Neural progenitor cell (in vitro differentiated cells): ENCODE results near the gene NAPEPLD. TPM values are rescaled to one million over a fixed set of nuclear protein-coding genes. Genes with fewer than 3 reads are reported as not detected.
"Not testable (repeated sequence)": the region's sequence is repeated elsewhere in the genome, so short reads cannot be mapped to it uniquely, and the experiment has no call there.

Experiments
- DNase-seq: peaks from one replicate; pipeline ENCODE4 v3.0.0-alpha.2; 2016; ENCODE audit warnings: low spot score
- H2AFZ ChIP-seq: fragments of 200-600 bp; sonication (generic); replicated peaks from 2 replicates; pipeline ENCODE4 v1.6.1; 2016; ENCODE audit warnings: antibody characterized with exemption
- H3F3A ChIP-seq: fragments of 200-600 bp; sonication (generic); 2 replicates; pipeline ENCODE4 v1.6.1; 2016; ENCODE audit warnings: antibody characterized with exemption, low read depth
- H3K27ac ChIP-seq: fragments of 200-600 bp; sonication (generic); 2 replicates; pipeline ENCODE4 v1.5.1; 2016; ENCODE audit warnings: mild to moderate bottlenecking
- H3K27me3 ChIP-seq: fragments of 200-600 bp; sonication (generic); 2 replicates; pipeline ENCODE4 v1.6.1; 2016; ENCODE audit warnings: mild to moderate bottlenecking, moderate library complexity
- H3K36me3 ChIP-seq: fragments of 200-600 bp; sonication (generic); 2 replicates; pipeline ENCODE4 v1.5.1; 2016
- H3K4me1 ChIP-seq: fragments of 200-600 bp; sonication (generic); 2 replicates; pipeline ENCODE4 v1.6.1; 2016; ENCODE audit warnings: mixed run types
- H3K4me2 ChIP-seq: fragments of 200-600 bp; sonication (generic); 2 replicates; pipeline ENCODE4 v1.6.1; 2016
- H3K4me3 ChIP-seq: fragments of 200-600 bp; sonication (generic); 2 replicates; pipeline ENCODE4 v1.5.1; 2016
- H3K79me2 ChIP-seq: fragments of 200-600 bp; sonication (generic); 2 replicates; pipeline ENCODE4 v1.6.1; 2016; ENCODE audit warnings: low read depth
- H3K9ac ChIP-seq: fragments of 200-600 bp; sonication (generic); 2 replicates; pipeline ENCODE4 v1.6.1; 2016
- H3K9me3 ChIP-seq: fragments of 200-600 bp; sonication (generic); 2 replicates; pipeline ENCODE4 v1.5.1; 2016; ENCODE audit warnings: low read depth
- H4K20me1 ChIP-seq: fragments of 200-600 bp; sonication (generic); 2 replicates; pipeline ENCODE4 v1.6.1; 2016; ENCODE audit warnings: low read depth
- H3K27ac Mint-ChIP-seq: 3 replicates; pipeline ENCODE4 v1.8.0; 2021; ENCODE audit warnings: mixed read lengths
- H3K27me3 Mint-ChIP-seq: 2 replicates; pipeline ENCODE4 v1.8.0; 2022; ENCODE audit warnings: low read depth, mild to moderate bottlenecking, inconsistent platforms, moderate library complexity, mixed read lengths; ENCODE audit not compliant: insufficient read depth
- H3K36me3 Mint-ChIP-seq: 3 replicates; pipeline ENCODE4 v1.8.0; 2021; ENCODE audit warnings: mixed read lengths
- H3K4me1 Mint-ChIP-seq: 3 replicates; pipeline ENCODE4 v1.8.0; 2021; ENCODE audit warnings: mixed read lengths
- H3K4me3 Mint-ChIP-seq: 3 replicates; pipeline ENCODE4 v1.8.0; 2021; ENCODE audit warnings: mild to moderate bottlenecking, moderate library complexity, mixed read lengths
- H3K9me3 Mint-ChIP-seq: 3 replicates; pipeline ENCODE4 v1.8.0; 2020; ENCODE audit warnings: mixed read lengths
- EZH2 ChIP-seq: fragments of 200-600 bp; sonication (generic); IDR thresholded peaks from 2 replicates; pipeline ENCODE4 v1.6.1; 2017; ENCODE audit warnings: antibody characterized with exemption, mild to moderate bottlenecking, moderate library complexity
- EZH2phosphoT487 ChIP-seq: fragments of 200-600 bp; sonication (generic); IDR thresholded peaks from 2 replicates; pipeline ENCODE4 v1.6.1; 2017; ENCODE audit warnings: antibody characterized with exemption
- total RNA-seq: library from RNA; depleted of rRNA; stranded (reverse); fragments of >200 nt; gene quantifications from 2 replicates; pipeline ENCODE4 v1.2.3, GENCODE V29; 2015; ENCODE audit warnings: low replicate concordance
- TF ChIP-seq, protein P1 (sequence below): fragments of 200-600 bp; sonication (generic); IDR thresholded peaks from 2 replicates; pipeline ENCODE4 v1.5.1; 2017; ENCODE audit warnings: antibody characterized with exemption, mild to moderate bottlenecking

Gene NAPEPLD
- total RNA-seq, 1 donor from 2014 or later: 13.3 TPM

DNA sequence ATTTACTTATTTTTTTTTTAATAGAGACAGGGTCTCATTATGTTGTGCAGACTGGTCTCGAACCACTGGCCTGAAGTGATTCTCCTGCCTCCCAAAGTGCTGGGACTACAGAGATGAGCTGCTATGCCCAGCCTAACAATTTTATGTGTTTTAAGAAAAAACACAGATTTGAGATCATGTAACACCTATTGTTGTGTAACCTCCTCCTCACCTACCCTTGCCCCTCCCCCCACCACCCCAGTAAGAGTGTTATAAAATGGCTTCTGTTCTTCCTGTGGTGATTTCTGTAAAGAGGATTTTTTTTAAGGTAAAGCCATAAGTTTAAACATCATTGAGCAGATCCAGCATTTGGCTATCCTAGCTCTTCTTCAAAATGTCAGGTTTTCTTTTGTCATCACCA is 66.4 kb downstream of the NAPEPLD start:
- peaks cover 2% of the 10 kb centered on the region for H3K4me1 Mint-ChIP-seq
- Histone ChIP-seq H3K27ac (no peak overlapping the region), H3K4me2 (no peak overlapping the region), H3K79me2 (peaks cover 56% of the 10 kb centered on the region), H3F3A (no peaks in the 10 kb centered on the region), H3K27me3 (no peaks in the 10 kb centered on the region), H3K4me3 (no peak overlapping the region), H3K36me3 (no peaks in the 10 kb centered on the region), H3K4me1 (no peaks in the 10 kb centered on the region), H4K20me1 (no peaks in the 10 kb centered on the region), H3K9me3 (no peaks in the 10 kb centered on the region), H2AFZ (no peak overlapping the region), H3K9ac (no peak overlapping the region)
- peaks cover 8% of the 10 kb centered on the region for H3K36me3 Mint-ChIP-seq
- H3K27me3 Mint-ChIP-seq: no peaks in the 10 kb centered on the region
- H3K4me3 Mint-ChIP-seq: no peak overlapping the region
- H3K27ac Mint-ChIP-seq: no peak overlapping the region
- H3K9me3 Mint-ChIP-seq: no peaks in the 10 kb centered on the region
- TF ChIP-seq EZH2 (no peak), EZH2phosphoT487 (no peak)
- TF ChIP-seq, protein P1, sequence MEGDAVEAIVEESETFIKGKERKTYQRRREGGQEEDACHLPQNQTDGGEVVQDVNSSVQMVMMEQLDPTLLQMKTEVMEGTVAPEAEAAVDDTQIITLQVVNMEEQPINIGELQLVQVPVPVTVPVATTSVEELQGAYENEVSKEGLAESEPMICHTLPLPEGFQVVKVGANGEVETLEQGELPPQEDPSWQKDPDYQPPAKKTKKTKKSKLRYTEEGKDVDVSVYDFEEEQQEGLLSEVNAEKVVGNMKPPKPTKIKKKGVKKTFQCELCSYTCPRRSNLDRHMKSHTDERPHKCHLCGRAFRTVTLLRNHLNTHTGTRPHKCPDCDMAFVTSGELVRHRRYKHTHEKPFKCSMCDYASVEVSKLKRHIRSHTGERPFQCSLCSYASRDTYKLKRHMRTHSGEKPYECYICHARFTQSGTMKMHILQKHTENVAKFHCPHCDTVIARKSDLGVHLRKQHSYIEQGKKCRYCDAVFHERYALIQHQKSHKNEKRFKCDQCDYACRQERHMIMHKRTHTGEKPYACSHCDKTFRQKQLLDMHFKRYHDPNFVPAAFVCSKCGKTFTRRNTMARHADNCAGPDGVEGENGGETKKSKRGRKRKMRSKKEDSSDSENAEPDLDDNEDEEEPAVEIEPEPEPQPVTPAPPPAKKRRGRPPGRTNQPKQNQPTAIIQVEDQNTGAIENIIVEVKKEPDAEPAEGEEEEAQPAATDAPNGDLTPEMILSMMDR: no peak
- no peak for DNase-seq

DNA sequence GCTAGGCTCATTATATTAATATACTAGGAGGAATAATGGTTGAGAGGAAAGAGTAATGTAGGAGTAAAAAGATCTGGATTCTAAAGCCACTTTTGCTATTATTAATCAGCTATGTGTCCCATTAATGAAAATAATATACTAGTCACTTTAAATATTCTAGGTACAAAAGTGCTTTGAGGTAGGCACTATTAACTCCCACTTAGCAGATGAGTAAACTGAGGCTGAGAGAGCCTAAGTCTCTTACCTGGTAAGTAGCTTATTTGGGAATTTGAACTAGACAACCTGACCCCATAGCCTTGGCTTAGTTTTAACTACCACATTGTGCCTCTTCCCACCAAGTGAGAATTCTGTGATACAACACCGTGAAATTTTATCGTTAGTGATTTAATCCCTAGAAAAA is 68.0 kb downstream of the NAPEPLD start:
- H3K4me2 ChIP-seq: no peak overlapping the region
- Mint-ChIP-seq H3K36me3 (peaks cover 6% of the 10 kb centered on the region), H3K4me1 (peaks cover 7% of the 10 kb centered on the region), H3K27me3 (no peaks in the 10 kb centered on the region), H3K9me3 (no peaks in the 10 kb centered on the region), H3K4me3 (no peak overlapping the region), H3K27ac (no peak overlapping the region)
- H3F3A ChIP-seq: peaks cover 2% of the 10 kb centered on the region
- H3K79me2 ChIP-seq: peaks cover 72% of the 10 kb centered on the region
- no peak overlapping the region for H2AFZ ChIP-seq
- H3K4me1 ChIP-seq: peaks cover 5% of the 10 kb centered on the region
- no peak overlapping the region for H3K9ac ChIP-seq
- H3K27ac ChIP-seq: no peak overlapping the region
- no peaks in the 10 kb centered on the region for H3K27me3 ChIP-seq
- no peaks in the 10 kb centered on the region for H3K36me3 ChIP-seq
- DNase-seq: no peak
- TF ChIP-seq, protein P1: no peak
- no peak for TF ChIP-seq EZH2phosphoT487
- TF ChIP-seq EZH2: no peak
- no peaks in the 10 kb centered on the region for H3K9me3 ChIP-seq
- no peak overlapping the region for H3K4me3 ChIP-seq
- H4K20me1 ChIP-seq: peaks cover 3% of the 10 kb centered on the region

DNA sequence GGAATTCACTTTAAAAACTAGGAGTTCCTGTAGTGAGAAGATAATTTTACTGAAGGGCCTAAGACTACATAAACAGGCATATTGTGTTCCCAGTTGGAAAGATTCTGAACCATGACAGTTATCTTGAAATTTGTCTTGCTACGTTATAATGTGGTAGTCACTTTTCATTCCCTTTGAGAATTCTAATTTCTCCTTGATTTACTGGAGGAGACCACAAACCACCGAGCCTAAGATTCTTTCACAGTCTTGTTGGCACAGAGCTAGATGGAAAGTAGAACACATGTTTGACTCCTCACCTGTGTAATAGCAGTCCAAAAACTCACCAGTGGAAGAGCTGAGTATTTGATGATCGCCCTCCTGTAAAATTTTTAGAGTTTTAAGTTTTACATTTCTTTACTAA is 69.1 kb downstream of the NAPEPLD start:
- H3K4me3 ChIP-seq: no peak overlapping the region
- H3K4me3 Mint-ChIP-seq: no peak overlapping the region
- H3K9me3 Mint-ChIP-seq: no peaks in the 10 kb centered on the region
- peaks cover 13% of the 10 kb centered on the region for H3K4me1 Mint-ChIP-seq
- no peak overlapping the region for H3K27ac ChIP-seq
- no peaks in the 10 kb centered on the region for H3K9me3 ChIP-seq
- no peak for TF ChIP-seq EZH2
- TF ChIP-seq, protein P1: no peak
- TF ChIP-seq EZH2phosphoT487: no peak
- peaks cover 3% of the 10 kb centered on the region for H3K27me3 Mint-ChIP-seq
- H3K9ac ChIP-seq: no peak overlapping the region
- H3K4me1 ChIP-seq: peaks cover 6% of the 10 kb centered on the region
- H3K79me2 ChIP-seq: peaks cover 76% of the 10 kb centered on the region
- no peaks in the 10 kb centered on the region for H3K27me3 ChIP-seq
- H3K36me3 ChIP-seq: no peaks in the 10 kb centered on the region
- H3K4me2 ChIP-seq: no peak overlapping the region
- H3F3A ChIP-seq: peaks cover 11% of the 10 kb centered on the region
- H4K20me1 ChIP-seq: peaks cover 3% of the 10 kb centered on the region
- no peak for DNase-seq
- no peak overlapping the region for H2AFZ ChIP-seq
- H3K36me3 Mint-ChIP-seq: peaks cover 6% of the 10 kb centered on the region
- H3K27ac Mint-ChIP-seq: no peak overlapping the region

DNA sequence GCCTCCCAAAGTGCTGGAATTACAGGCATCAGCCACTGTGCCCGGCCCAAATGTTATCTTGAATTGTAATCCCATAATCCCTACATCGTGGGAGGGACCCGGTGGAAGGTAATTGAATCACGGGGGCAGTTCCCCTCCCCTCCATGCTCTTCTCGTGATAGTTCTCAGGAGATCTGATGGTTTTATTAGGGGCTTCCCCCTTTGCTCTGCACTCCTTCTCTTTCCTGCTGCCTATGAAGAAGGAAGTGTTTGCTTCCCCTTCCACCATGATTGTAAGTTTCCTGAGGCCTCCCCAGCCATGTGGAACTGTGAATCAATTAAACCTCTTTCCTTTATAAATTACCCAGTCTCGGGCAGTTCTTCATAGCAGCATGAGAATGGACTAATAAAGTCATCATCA is 70.7 kb downstream of the NAPEPLD start:
- H3K9me3 ChIP-seq, H3K27ac Mint-ChIP-seq, H3K36me3 ChIP-seq, H3K4me3 ChIP-seq, H3K4me1 ChIP-seq, H3K9ac ChIP-seq, H3K4me2 ChIP-seq, H4K20me1 ChIP-seq, H3K27ac ChIP-seq, H3K9me3 Mint-ChIP-seq, H3K36me3 Mint-ChIP-seq, H3K27me3 Mint-ChIP-seq, DNase-seq, H2AFZ ChIP-seq, H3K27me3 ChIP-seq: not testable (repeated sequence)
- Mint-ChIP-seq H3K4me3 (peak overlapping the region; percentile 57), H3K4me1 (peaks cover 20% of the 10 kb centered on the region)
- H3K79me2 ChIP-seq: peaks cover 77% of the 10 kb centered on the region
- peaks cover 20% of the 10 kb centered on the region for H3F3A ChIP-seq
